Cardiac atrium fibroblast (primary cell): ENCODE data around the gene ZNF483. TPM values are rescaled to one million over a fixed set of nuclear protein-coding genes. Genes with fewer than 3 reads are reported as not detected.

Experiments used
- total RNA-seq: library from RNA; depleted of rRNA; stranded (reverse); fragments of >200 nt; gene quantifications from 2 replicates; pipeline ENCODE4 v1.2.3, GENCODE V29; 2015

The ZNF483 gene
- total RNA-seq: under 0.01 and 0.18 TPM in 2 replicates

DNA sequence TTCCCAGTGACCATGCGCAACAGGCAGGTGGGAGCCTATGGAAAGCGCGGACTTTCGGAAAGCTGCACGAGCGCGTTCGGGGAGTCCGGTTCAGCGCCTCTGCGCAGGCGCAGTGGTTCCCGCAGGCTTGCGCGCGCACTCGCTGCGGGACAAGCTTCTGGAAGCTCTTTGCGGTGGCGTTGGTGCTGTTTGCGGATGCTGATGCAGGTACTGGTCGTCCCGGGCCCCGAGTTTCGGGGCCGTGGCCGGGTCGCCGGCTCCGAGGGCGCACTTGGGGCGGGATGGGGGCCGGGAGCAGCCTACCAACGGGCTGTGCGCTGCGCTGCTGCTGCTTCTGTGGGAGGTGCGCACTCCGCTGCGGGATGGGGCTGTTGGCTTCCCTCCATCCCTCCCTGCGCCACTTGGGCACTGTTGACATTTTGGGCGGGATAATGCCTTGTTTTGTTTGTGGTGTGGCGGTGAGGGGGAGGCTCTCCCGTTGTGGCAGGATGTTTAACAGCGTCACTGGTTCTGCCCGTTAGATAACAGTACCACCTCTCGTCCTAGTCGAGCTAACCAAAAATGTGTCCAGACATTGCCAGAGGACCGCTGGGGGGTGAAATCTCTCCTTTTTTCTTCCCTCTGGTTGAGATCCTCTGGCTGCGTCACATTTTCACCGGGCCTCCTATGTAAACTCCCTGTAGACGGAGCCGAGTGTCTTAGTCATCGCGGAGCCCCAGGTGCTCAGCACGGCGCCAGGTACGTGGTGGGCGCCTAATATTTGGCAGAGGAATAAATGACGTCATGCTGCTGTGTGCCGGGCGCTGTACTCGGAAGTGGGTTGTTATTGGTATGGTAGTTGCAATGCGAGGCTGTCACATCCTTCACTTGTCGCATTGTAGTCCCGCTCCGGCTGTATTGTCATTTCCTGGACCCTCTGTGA is at the start of gene ZNF483:
Gene ZNF483, plus strand, starts transcription at position 124 of the 922 bp plus-strand sequence. CDS start 2,217 bp downstream, outside the sequence.

DNA sequence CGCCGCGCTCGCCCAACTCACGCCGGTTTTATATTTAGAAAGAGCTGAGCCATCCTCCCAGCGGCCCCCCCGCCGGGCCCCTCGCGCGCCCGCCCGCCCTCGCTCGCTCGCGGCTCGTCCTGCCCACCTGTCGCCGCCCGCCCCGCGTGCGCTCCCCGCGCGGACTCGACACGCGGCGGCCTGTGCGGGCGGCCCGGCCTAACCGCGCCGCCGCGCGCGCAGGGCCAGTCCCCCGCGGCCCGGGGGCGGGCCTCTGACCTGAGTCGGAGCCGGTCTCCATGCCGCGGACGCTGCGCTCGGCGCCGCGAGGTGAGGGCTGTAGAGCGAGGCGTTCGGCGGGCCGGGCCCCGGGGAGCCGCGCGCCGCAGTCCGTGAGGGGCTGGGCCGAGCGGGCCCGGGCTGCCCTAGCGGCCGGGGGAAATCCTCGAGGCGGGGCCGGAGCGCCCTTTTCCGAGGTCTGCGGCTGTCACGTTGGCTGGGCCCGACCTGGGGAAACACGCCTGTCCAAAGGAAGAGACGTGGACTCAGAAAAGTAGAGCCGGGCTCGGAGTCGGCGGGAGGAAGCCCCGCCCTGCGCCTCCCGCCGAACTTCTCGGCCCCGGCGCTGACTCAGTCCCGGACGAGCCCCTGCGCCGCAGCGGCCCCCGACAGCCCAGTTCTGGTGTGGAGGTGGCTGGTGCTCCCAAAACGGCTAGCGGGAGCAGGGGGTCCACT is 41.0 kb upstream of the ZNF483 start, which contains the start of gene ECPAS:
Gene ECPAS, minus strand, starts transcription at position 526 of the 714 bp plus-strand sequence. CDS start 11,465 bp downstream, outside the sequence.

GRCh38 chr9:111599092-111599954 is 74.3 kb downstream of the ZNF483 start, which contains the start of gene PTGR1:
PTGR1 (minus strand) TSS chr9:111599647; CDS start chr9:111597422, 2,225 bp downstream.

Other genes starting within 250 kb of the ZNF483 start
- gene OR2K2, start 195.0 kb upstream of the ZNF483 start, total RNA-seq: not detected in 2 replicates
- gene ECPAS, start 40.8 kb upstream of the ZNF483 start, total RNA-seq: 49.1 and 79.4 TPM in 2 replicates
- gene PTGR1, start 74.5 kb downstream of the ZNF483 start, total RNA-seq: 90.4 and 112 TPM in 2 replicates
- gene DNAJC25, start 106.2 kb downstream of the ZNF483 start, total RNA-seq: 11.6 and 11.8 TPM in 2 replicates
- gene GNG10, start 136.4 kb downstream of the ZNF483 start, total RNA-seq: 96.8 and 109 TPM in 2 replicates